Smooth muscle cell (in vitro differentiated cells): ENCODE data around the gene ANKRD27. TPM values are rescaled to one million over a fixed set of nuclear protein-coding genes. Genes with fewer than 3 reads are reported as not detected.

Experiments used
- DNase-seq: peaks from one replicate; lab custom pipeline; 2025; ENCODE audit not compliant: unreplicated experiment; lab: John Stamatoyannopoulos, UW
- H2AFZ ChIP-seq: fragments of 200-600 bp; sonication (generic); 2 replicates; pipeline ENCODE4 v1.6.0; 2016; ENCODE audit warnings: antibody characterized with exemption, low read depth, mild to moderate bottlenecking
- H3F3A ChIP-seq: fragments of 200-600 bp; sonication (generic); 2 replicates; pipeline ENCODE4 v1.6.0; 2017; ENCODE audit warnings: antibody characterized with exemption, low read depth
- H3K27ac ChIP-seq: fragments of 200-600 bp; sonication (generic); 2 replicates; pipeline ENCODE4 v1.5.1; 2016; ENCODE audit warnings: low read depth, mild to moderate bottlenecking
- H3K27me3 ChIP-seq: fragments of 200-600 bp; sonication (generic); 2 replicates; pipeline ENCODE4 v1.6.1; 2016; ENCODE audit warnings: low read depth, mild to moderate bottlenecking
- H3K36me3 ChIP-seq: fragments of 200-600 bp; sonication (generic); 2 replicates; pipeline ENCODE4 v1.5.1; 2016; ENCODE audit warnings: low read depth
- H3K4me1 ChIP-seq: fragments of 200-600 bp; sonication (generic); 2 replicates; pipeline ENCODE4 v1.5.1; 2016; ENCODE audit warnings: low read depth
- H3K4me2 ChIP-seq: fragments of 200-600 bp; sonication (generic); 2 replicates; pipeline ENCODE4 v1.6.0; 2016; ENCODE audit warnings: mild to moderate bottlenecking
- H3K4me3 ChIP-seq: fragments of 200-600 bp; sonication (generic); 2 replicates; pipeline ENCODE4 v1.5.1; 2016; ENCODE audit warnings: mild to moderate bottlenecking
- H3K79me2 ChIP-seq: fragments of 200-600 bp; sonication (generic); 2 replicates; pipeline ENCODE4 v1.6.0; 2016; ENCODE audit warnings: low read depth, mild to moderate bottlenecking
- H3K9ac ChIP-seq: fragments of 200-600 bp; sonication (generic); 2 replicates; pipeline ENCODE4 v1.6.0; 2016; ENCODE audit warnings: low read depth
- H3K9me3 ChIP-seq: fragments of 200-600 bp; sonication (generic); replicated peaks from 2 replicates; pipeline ENCODE4 v1.5.1; 2016; ENCODE audit warnings: low read depth
- H4K20me1 ChIP-seq: fragments of 200-600 bp; sonication (generic); 2 replicates; pipeline ENCODE4 v1.6.0; 2016; ENCODE audit warnings: low read depth
- CTCF ChIP-seq: fragments of 200-600 bp; sonication (generic); IDR thresholded peaks from 2 replicates; pipeline ENCODE4 v1.5.1; 2017; ENCODE audit warnings: borderline replicate concordance, mild to moderate bottlenecking, antibody characterized with exemption; ENCODE audit not compliant: insufficient read depth, poor library complexity, severe bottlenecking
- WGBS: methylation state at CpG from one replicate; pipeline ENCODE4 v1.1.7; 2016; ENCODE audit warnings: low lambda C conversion rate; 5-methylcytosine and 5-hydroxymethylcytosine counted together
- polyA plus RNA-seq: library from polyadenylated mRNA; unstranded; fragments of >200 nt; fragmentation: Nextera tagmentation; extraction: Ambion mirVana; gene quantifications from 2 replicates; pipeline ENCODE4 v1.2.1, GENCODE V29; 2016
- total RNA-seq: library from RNA; depleted of rRNA; stranded (reverse); fragments of >200 nt; gene quantifications from 2 replicates; pipeline ENCODE4 v1.2.3, GENCODE V29; 2014

Gene ANKRD27
- total and polyA plus RNA-seq, 2 experiments from 2014 or later = 7.7 to 19.7 TPM

DNA sequence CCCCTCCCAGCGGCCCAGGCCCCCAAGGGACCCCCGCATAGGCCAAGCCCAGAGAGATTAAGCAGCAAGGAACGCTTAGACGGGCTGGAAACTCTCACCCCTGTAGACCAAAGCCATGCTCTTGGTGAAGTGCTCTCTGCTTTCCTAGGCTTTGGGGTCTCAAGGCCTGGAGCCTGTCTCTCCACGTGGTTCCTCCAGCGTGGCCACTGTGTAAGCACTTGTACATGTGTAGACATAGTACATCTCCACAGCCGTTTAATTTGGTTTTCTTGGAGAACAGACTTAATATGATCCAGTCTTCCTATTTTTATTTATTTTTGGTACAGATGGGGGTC is 17.7 kb upstream of the ANKRD27 start:
- Histone ChIP-seq H2AFZ (peak overlapping the region; percentile 79), H3K9ac (peak overlapping the region; percentile 55), H3K36me3 (no peaks in the 10 kb centered on the region), H3K27ac (no peak overlapping the region), H3K4me3 (peak overlapping the region; percentile 68), H3K79me2 (peaks cover 47% of the 10 kb centered on the region), H3F3A (peaks cover 9% of the 10 kb centered on the region), H3K9me3 (no peaks in the 10 kb centered on the region), H3K27me3 (no peaks in the 10 kb centered on the region), H3K4me1 (peaks cover 14% of the 10 kb centered on the region), H3K4me2 (peak overlapping the region; percentile 94), H4K20me1 (peaks cover 38% of the 10 kb centered on the region)
- WGBS = 90% methylated on average over 7 of the region's 7 CpGs
- no peak for DNase-seq
- no peak for TF ChIP-seq CTCF

- Histone ChIP-seq H3K27ac (peak overlapping the region; percentile 37), H3K36me3 (no peaks in the 10 kb centered on the region), H3K4me1 (peaks cover 14% of the 10 kb centered on the region), H3F3A (peaks cover 9% of the 10 kb centered on the region), H3K4me3 (peak overlapping the region; percentile 68), H3K79me2 (peaks cover 43% of the 10 kb centered on the region), H4K20me1 (peaks cover 34% of the 10 kb centered on the region), H2AFZ (peak overlapping the region; percentile 79), H3K9me3 (no peaks in the 10 kb centered on the region), H3K4me2 (peak overlapping the region; percentile 94), H3K9ac (peak overlapping the region; percentile 55), H3K27me3 (no peaks in the 10 kb centered on the region)
- no peak for TF ChIP-seq CTCF
- peak; percentile 48 for DNase-seq
- 22% methylated on average over 83 of the region's 93 CpGs for WGBS
Observed at GRCh38 chr19:32691952-32692726, 17.2 kb upstream of the ANKRD27 start.

- Histone ChIP-seq H3F3A (peaks cover 9% of the 10 kb centered on the region), H4K20me1 (peaks cover 27% of the 10 kb centered on the region), H3K27ac (peak within 1 kb of the TSS; percentile 37), H2AFZ (peak within 1 kb of the TSS; percentile 79), H3K36me3 (no peaks in the 10 kb centered on the region), H3K9me3 (no peaks in the 10 kb centered on the region), H3K4me1 (peaks cover 14% of the 10 kb centered on the region), H3K27me3 (no peaks in the 10 kb centered on the region), H3K79me2 (peaks cover 39% of the 10 kb centered on the region), H3K9ac (peak within 1 kb of the TSS; percentile 55), H3K4me2 (peak within 1 kb of the TSS; percentile 94), H3K4me3 (peak within 1 kb of the TSS; percentile 68)
- DNase-seq = peak; percentile 52
- no peak for TF ChIP-seq CTCF
- WGBS = 17% methylated on average over 32 of the region's 32 CpGs
Observed at GRCh38 chr19:32691291-32691951, 16.4 kb upstream of the ANKRD27 start, which contains the start of gene NUDT19. TSS of gene NUDT19 (plus strand) at chr19:32691821. CDS start at chr19:32691961, 140 bp downstream.
